ENCODE measurements around the gene EFNB1. TPM values are rescaled to one million over a fixed set of nuclear protein-coding genes. Genes with fewer than 3 reads are reported as not detected.

Gene EFNB1
- polyA plus RNA-seq, 4 donors, result 21.9 to 47.0 (median 28.7) TPM

DNA sequence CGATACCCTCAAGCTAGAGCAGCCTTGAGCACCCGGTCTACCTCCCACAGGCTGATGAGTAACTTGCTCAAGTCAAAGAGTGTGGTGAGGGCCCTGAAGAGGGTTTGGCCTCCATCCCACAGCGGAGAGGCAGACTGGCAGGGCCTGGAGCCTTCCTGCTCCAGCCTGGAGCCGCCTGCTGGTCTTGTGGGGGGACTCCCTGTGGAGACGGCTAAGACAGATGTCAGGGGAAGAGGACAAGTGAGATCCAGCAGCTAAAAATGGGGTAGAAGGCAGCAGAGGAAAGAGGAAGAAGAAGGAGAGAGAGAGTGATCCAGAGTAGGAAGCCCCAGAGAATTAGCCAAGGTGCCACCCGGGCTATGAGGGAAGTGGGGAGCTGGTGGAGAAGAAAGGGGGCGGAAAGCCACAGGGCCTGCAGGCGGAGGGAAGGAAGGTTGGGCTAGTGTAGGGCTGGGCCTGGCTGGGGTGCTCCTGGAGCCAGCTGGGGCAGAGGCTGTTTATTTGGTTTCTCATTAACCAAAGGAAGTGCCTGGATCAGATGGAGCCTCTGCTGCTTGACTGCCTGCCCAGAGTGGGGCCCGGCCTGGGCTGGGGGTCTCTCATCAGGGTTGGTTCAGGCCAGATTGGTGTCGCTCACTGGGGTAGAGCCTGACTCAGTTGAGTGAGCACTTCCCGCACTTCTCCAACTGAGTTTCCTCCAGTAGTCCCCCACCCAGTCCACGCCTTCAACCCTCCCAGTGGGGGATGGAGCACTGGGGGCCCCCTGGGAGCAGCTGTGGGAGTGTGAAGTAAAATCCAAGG lies 14.2 kb downstream of the EFNB1 start:
- 27 to 47% (median 41%) methylated on average over 11 to 12 of the region's 12 CpGs for WGBS, 3 donors
- peaks cover 0 to 3% of the 10 kb centered on the region in 2 donors for H3K9me3 ChIP-seq (ENCODE audit: control insufficient read depth in 2 of 2, insufficient read depth in 1 of 2, low read depth in 1 of 2, low read length in 1 of 2)
- FAIRE-seq (no peak), DNase-seq (peak in 1 of 2 donors; percentile 64)
- no peaks in the 10 kb centered on the region for H3K27me3 ChIP-seq (ENCODE audit: control insufficient read depth in 3 of 3, insufficient read depth in 3 of 3, low read length in 3 of 3)
- H3K4me1 ChIP-seq (ENCODE audit: control insufficient read depth in 3 of 3, insufficient read depth in 2 of 3, low read depth in 1 of 3, low read length in 2 of 3), result peaks cover 0 to 57% (median 0%) of the 10 kb centered on the region in 3 donors
- peaks cover 0 to 75% (median 6%) of the 10 kb centered on the region in 3 donors for H3K36me3 ChIP-seq (ENCODE audit: control insufficient read depth in 3 of 3, insufficient read depth in 2 of 3, low read depth in 1 of 3, low read length in 3 of 3)
- H3K27ac ChIP-seq (ENCODE audit: low read depth in 1 of 3, low read length in 2 of 3), result peak overlapping the region; percentile 48 to 79 (median 60)
- no peak overlapping the region for H3K4me3 ChIP-seq (ENCODE audit: low read depth in 1 of 3, low read length in 3 of 3)

DNA sequence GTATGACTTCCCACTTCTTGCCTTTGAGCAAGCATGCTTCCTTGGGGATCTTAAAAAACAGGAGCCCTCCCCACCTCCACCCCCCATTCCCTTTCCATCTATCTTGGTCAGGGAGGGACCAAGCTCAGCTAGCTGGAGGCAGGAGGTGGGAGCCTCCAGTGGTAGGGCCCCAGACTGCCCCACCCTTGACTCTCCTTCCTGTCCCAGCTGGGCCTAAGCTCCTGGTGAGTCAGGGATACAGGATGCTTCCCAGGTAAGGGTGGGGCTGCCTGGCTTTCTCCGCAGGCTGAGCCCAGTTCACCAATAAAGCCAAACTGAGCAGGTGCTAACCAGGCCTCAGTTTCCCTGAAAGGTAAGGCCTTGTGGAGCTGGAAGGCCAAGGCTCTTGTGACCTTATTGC lies 15.2 kb downstream of the EFNB1 start:
- DNase-seq, result peak; percentile 34 to 49
- H3K36me3 ChIP-seq (ENCODE audit: control insufficient read depth in 3 of 3, insufficient read depth in 2 of 3, low read depth in 1 of 3, low read length in 3 of 3), result peaks cover 0 to 68% (median 6%) of the 10 kb centered on the region in 3 donors
- peaks cover 0 to 55% (median 0%) of the 10 kb centered on the region in 3 donors for H3K4me1 ChIP-seq (ENCODE audit: control insufficient read depth in 3 of 3, insufficient read depth in 2 of 3, low read depth in 1 of 3, low read length in 2 of 3)
- no peaks in the 10 kb centered on the region for H3K27me3 ChIP-seq (ENCODE audit: control insufficient read depth in 3 of 3, insufficient read depth in 3 of 3, low read length in 3 of 3)
- peaks cover 0 to 3% of the 10 kb centered on the region in 2 donors for H3K9me3 ChIP-seq (ENCODE audit: control insufficient read depth in 2 of 2, insufficient read depth in 1 of 2, low read depth in 1 of 2, low read length in 1 of 2)
- H3K27ac ChIP-seq (ENCODE audit: low read depth in 1 of 3, low read length in 2 of 3), result peak overlapping the region in 2 of 3 donors; percentile 60 to 79
- 33 to 69% (median 59%) methylated on average over 1 of the region's 1 CpG for WGBS, 3 donors
- FAIRE-seq, result no peak
- no peak overlapping the region for H3K4me3 ChIP-seq (ENCODE audit: low read depth in 1 of 3, low read length in 3 of 3)

DNA sequence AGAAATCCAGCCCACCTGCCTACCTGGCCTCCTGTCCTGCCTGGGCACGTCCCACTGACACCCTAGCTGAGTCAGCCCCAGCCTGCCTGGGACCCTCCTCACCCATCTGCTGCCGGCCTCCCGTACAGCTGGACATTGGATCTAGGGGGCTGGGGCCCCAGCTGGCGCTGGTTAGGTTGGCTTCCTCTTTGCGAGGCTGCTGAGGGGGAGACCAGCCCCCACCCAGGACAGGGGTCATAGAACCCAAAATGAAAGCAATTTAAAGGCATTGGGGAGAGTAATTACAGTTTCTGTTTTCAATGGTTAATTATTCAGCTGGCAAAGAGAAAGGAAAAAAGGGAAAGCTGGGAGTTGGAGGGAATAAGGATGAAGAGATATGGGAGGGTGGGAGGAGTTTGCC lies 15.8 kb downstream of the EFNB1 start:
- Histone ChIP-seq H3K4me1 (ENCODE audit: control insufficient read depth in 3 of 3, insufficient read depth in 2 of 3, low read depth in 1 of 3, low read length in 2 of 3) (peaks cover 0 to 53% (median 0%) of the 10 kb centered on the region in 3 donors), H3K9me3 (ENCODE audit: control insufficient read depth in 2 of 2, insufficient read depth in 1 of 2, low read depth in 1 of 2, low read length in 1 of 2) (peaks cover 0 to 3% of the 10 kb centered on the region in 2 donors), H3K36me3 (ENCODE audit: control insufficient read depth in 3 of 3, insufficient read depth in 2 of 3, low read depth in 1 of 3, low read length in 3 of 3) (peaks cover 0 to 63% (median 3%) of the 10 kb centered on the region in 3 donors), H3K27me3 (ENCODE audit: control insufficient read depth in 3 of 3, insufficient read depth in 3 of 3, low read length in 3 of 3) (no peaks in the 10 kb centered on the region), H3K27ac (ENCODE audit: low read depth in 1 of 3, low read length in 2 of 3) (peak overlapping the region in 2 of 3 donors; percentile 60 to 79), H3K4me3 (ENCODE audit: low read depth in 1 of 3, low read length in 3 of 3) (no peak overlapping the region)
- DNase-seq, result peak in 1 of 2 donors; percentile 34
- WGBS, 3 donors, result 36 to 55% (median 50%) methylated on average over 5 of the region's 5 CpGs
- no peak for FAIRE-seq

DNA sequence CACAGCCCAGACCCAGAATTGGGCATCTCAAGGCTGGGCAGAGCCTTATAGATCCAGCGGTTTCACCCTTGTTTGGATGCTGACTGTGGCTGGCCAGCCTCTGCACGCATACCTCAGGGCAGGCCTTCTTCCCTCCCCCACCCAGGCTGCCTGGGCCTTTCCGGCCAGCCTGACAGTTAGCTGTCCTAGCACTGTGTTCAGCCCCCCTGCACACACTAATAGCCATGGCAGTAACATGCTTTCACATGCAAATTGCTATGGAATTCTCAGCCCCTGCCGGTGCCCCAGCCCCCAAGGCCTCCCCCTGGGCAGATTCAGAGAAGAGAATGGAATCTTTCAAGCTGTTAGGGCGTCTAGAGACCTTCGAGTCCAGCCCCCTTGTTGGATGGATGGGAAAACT lies 17.7 kb downstream of the EFNB1 start:
- WGBS, 3 donors, result 58 to 92% (median 75%) methylated on average over 5 to 6 of the region's 6 CpGs
- no peak for FAIRE-seq
- Histone ChIP-seq H3K9me3 (ENCODE audit: control insufficient read depth in 2 of 2, insufficient read depth in 1 of 2, low read depth in 1 of 2, low read length in 1 of 2) (peaks cover 0 to 3% of the 10 kb centered on the region in 2 donors), H3K36me3 (ENCODE audit: control insufficient read depth in 3 of 3, insufficient read depth in 2 of 3, low read depth in 1 of 3, low read length in 3 of 3) (peaks cover 0 to 43% (median 3%) of the 10 kb centered on the region in 3 donors), H3K4me3 (ENCODE audit: low read depth in 1 of 3, low read length in 3 of 3) (no peak overlapping the region), H3K4me1 (ENCODE audit: control insufficient read depth in 3 of 3, insufficient read depth in 2 of 3, low read depth in 1 of 3, low read length in 2 of 3) (peaks cover 0 to 43% (median 0%) of the 10 kb centered on the region in 3 donors), H3K27ac (ENCODE audit: low read depth in 1 of 3, low read length in 2 of 3) (no peak overlapping the region), H3K27me3 (ENCODE audit: control insufficient read depth in 3 of 3, insufficient read depth in 3 of 3, low read length in 3 of 3) (no peaks in the 10 kb centered on the region)
- DNase-seq, result no peak

DNA sequence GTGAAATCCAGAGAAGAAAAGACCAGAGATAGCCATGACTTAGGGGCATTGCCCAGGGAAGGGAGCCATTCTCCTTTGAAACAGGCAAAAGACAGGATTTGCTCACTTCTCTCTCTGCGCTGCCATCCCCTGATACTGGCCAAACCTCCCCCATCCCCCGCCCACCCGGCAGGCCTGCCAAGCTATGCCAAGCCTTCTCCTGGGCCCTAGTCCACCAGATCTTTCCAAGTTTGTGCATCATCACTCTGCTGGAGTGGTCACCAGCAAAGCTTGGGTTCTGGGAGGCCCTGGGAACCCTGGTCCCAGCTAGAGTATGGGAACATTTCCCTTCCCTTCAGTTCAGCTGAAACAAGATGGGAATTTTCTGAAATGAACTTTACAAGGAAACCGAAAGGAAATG lies 18.4 kb downstream of the EFNB1 start:
- Histone ChIP-seq H3K27ac (ENCODE audit: low read depth in 1 of 3, low read length in 2 of 3) (no peak overlapping the region), H3K9me3 (ENCODE audit: control insufficient read depth in 2 of 2, insufficient read depth in 1 of 2, low read depth in 1 of 2, low read length in 1 of 2) (peaks cover 0 to 3% of the 10 kb centered on the region in 2 donors), H3K27me3 (ENCODE audit: control insufficient read depth in 3 of 3, insufficient read depth in 3 of 3, low read length in 3 of 3) (no peaks in the 10 kb centered on the region), H3K4me1 (ENCODE audit: control insufficient read depth in 3 of 3, insufficient read depth in 2 of 3, low read depth in 1 of 3, low read length in 2 of 3) (peaks cover 0 to 38% (median 0%) of the 10 kb centered on the region in 3 donors), H3K36me3 (ENCODE audit: control insufficient read depth in 3 of 3, insufficient read depth in 2 of 3, low read depth in 1 of 3, low read length in 3 of 3) (peaks cover 0 to 39% (median 3%) of the 10 kb centered on the region in 3 donors), H3K4me3 (ENCODE audit: low read depth in 1 of 3, low read length in 3 of 3) (no peak overlapping the region)
- DNase-seq, result no peak
- no peak for FAIRE-seq
- 75 to 84% (median 77%) methylated on average over 4 of the region's 4 CpGs for WGBS, 3 donors

DNA sequence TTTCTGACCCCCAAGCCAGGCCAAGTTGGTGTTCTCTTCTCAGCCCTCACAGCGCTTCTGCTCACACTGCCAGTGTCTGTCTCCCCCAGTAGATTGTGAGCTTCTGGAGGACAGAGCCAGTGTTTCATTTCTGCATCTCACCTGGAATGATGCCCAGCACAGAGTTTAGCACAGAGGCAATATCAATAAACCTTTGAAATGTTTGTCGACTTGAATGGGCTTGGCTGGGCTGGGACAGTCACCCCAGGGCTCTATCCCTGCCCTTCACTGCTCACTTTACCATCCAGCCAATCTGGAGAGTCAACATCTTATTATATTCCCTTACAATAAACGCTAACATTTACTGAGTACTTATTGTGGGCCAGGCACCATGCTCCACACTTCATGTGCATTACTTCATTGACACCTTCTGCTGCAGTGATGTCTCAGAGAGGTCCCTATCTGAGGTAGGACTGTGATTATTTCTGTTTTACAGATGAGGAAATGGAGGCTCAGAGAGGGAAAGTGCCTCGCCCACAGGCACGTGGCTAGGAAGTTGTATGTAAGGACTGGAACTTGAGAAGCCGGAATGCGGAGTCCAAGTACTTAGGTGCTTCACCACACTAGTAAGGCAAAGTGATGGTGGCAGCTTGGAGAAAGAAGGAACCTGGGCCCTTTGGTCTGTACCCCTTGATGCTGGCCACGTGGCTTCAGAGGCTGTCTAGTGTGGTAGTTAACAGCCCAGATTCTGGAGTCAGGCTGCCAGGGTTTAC lies 19.5 kb downstream of the EFNB1 start:
- no peaks in the 10 kb centered on the region for H3K9me3 ChIP-seq (ENCODE audit: control insufficient read depth in 2 of 2, insufficient read depth in 1 of 2, low read depth in 1 of 2, low read length in 1 of 2)
- H3K4me3 ChIP-seq (ENCODE audit: low read depth in 1 of 3, low read length in 3 of 3), result no peak overlapping the region
- peak overlapping the region in 2 of 3 donors; percentile 33 to 50 for H3K27ac ChIP-seq (ENCODE audit: low read depth in 1 of 3, low read length in 2 of 3)
- DNase-seq (peak in 1 of 2 donors; percentile 57), FAIRE-seq (no peak)
- 54 to 68% (median 55%) methylated on average over 8 of the region's 8 CpGs for WGBS, 3 donors
- peaks cover 0 to 27% (median 3%) of the 10 kb centered on the region in 3 donors for H3K36me3 ChIP-seq (ENCODE audit: control insufficient read depth in 3 of 3, insufficient read depth in 2 of 3, low read depth in 1 of 3, low read length in 3 of 3)
- no peaks in the 10 kb centered on the region for H3K27me3 ChIP-seq (ENCODE audit: control insufficient read depth in 3 of 3, insufficient read depth in 3 of 3, low read length in 3 of 3)
- peaks cover 0 to 26% (median 0%) of the 10 kb centered on the region in 3 donors for H3K4me1 ChIP-seq (ENCODE audit: control insufficient read depth in 3 of 3, insufficient read depth in 2 of 3, low read depth in 1 of 3, low read length in 2 of 3)

DNA sequence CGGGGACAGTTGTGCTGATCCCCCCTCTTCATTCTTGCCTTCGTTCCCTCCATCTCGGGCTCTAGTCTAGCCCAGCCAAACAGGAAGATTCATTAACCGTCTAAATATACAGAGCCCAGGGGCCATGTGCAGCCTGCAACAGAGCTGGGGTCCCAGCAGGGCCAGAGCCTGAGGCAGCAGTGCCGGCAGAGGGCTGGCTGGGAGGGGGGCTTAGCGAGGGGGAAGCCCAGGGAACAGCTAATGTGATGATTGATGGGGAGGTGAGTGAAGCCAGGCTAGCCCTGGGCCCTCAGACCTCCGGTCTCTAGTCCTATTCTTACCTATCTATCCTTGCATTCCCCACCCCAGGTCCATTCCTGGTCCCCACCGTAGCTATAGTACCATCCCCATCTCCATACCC lies 22.3 kb downstream of the EFNB1 start:
- 74 to 96% (median 85%) methylated on average over 7 to 8 of the region's 8 CpGs for whole genome bisulfite sequencing, 3 donors
- Histone ChIP-seq H3K4me1 (ENCODE audit: control insufficient read depth in 3 of 3, insufficient read depth in 2 of 3, low read depth in 1 of 3, low read length in 2 of 3) (no peaks in the 10 kb centered on the region), H3K36me3 (ENCODE audit: control insufficient read depth in 3 of 3, insufficient read depth in 2 of 3, low read depth in 1 of 3, low read length in 3 of 3) (peaks cover 0 to 8% (median 2%) of the 10 kb centered on the region in 3 donors), H3K9me3 (ENCODE audit: control insufficient read depth in 2 of 2, insufficient read depth in 1 of 2, low read depth in 1 of 2, low read length in 1 of 2) (no peaks in the 10 kb centered on the region), H3K4me3 (ENCODE audit: low read depth in 1 of 3, low read length in 3 of 3) (no peak overlapping the region), H3K27ac (ENCODE audit: low read depth in 1 of 3, low read length in 2 of 3) (no peak overlapping the region), H3K27me3 (ENCODE audit: control insufficient read depth in 3 of 3, insufficient read depth in 3 of 3, low read length in 3 of 3) (no peaks in the 10 kb centered on the region)
- FAIRE-seq, result no peak
- no peak for DNase-seq

DNA sequence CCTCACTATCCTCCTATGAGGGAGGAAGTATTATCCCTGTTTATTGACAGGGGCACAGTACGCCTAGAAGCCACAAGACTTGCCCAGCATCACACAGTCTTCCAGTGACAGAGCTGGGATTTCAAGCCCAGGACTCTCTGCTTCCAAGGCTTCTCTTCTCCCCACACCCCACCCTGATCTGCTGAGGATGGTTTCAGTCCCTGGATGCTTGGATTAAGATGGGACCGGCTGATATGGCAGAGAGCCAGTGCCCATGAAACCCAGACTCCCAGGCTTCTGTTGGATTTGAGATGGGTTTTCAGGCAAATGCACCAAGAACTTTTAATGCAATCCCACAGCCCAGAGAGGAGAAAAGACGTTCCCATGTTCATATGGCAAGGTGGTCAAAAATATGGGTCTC lies 23.2 kb downstream of the EFNB1 start:
- H3K9me3 ChIP-seq (ENCODE audit: control insufficient read depth in 2 of 2, insufficient read depth in 1 of 2, low read depth in 1 of 2, low read length in 1 of 2), result no peaks in the 10 kb centered on the region
- no peak overlapping the region for H3K27ac ChIP-seq (ENCODE audit: low read depth in 1 of 3, low read length in 2 of 3)
- H3K4me3 ChIP-seq (ENCODE audit: low read depth in 1 of 3, low read length in 3 of 3), result no peak overlapping the region
- FAIRE-seq, result no peak
- no peaks in the 10 kb centered on the region for H3K27me3 ChIP-seq (ENCODE audit: control insufficient read depth in 3 of 3, insufficient read depth in 3 of 3, low read length in 3 of 3)
- 68 to 79% (median 69%) methylated on average over 3 of the region's 3 CpGs for WGBS, 3 donors
- peaks cover 0 to under 1% (median 0%) of the 10 kb centered on the region in 3 donors for H3K36me3 ChIP-seq (ENCODE audit: control insufficient read depth in 3 of 3, insufficient read depth in 2 of 3, low read depth in 1 of 3, low read length in 3 of 3)
- DNase-seq, result no peak
- no peaks in the 10 kb centered on the region for H3K4me1 ChIP-seq (ENCODE audit: control insufficient read depth in 3 of 3, insufficient read depth in 2 of 3, low read depth in 1 of 3, low read length in 2 of 3)
